HCT116 (cell line): Measurements from ENCODE around the gene HMGCL. TPM values are rescaled to one million over a fixed set of nuclear protein-coding genes. Genes with fewer than 3 reads are reported as not detected.

Source experiments
- ATAC-seq: fragments of 200-7000 bp; cut with Tn5 transposase; 2 replicates; pipeline ENCODE4 v1.9.1; 2020; ENCODE audit warnings: mild to moderate bottlenecking, moderate library complexity
- BruUV-seq: library from RNA; stranded (reverse); fragments of 400-500 nt; replicated peaks from 2 replicates; lab custom pipeline; 2021; lab: Mats Ljungman, UMichigan
- CTCF ChIA-PET: fragments of 300-600 bp; sonication (Branson Sonifier 250); formaldehyde crosslinking; loops from one replicate; lab custom pipeline; 2021; ENCODE audit warnings: antibody characterized with exemption; lab: Charles Lee
- POLR2A ChIA-PET: fragments of 300-600, 350-600 bp; sonication (Branson Sonifier 250); formaldehyde crosslinking; loops from one replicate; lab custom pipeline; 2021; ENCODE audit warnings: antibody characterized with exemption; lab: Charles Lee
- RAD21 ChIA-PET, 2 experiments: fragments of 300-600 bp; sonication (Branson Sonifier 250); formaldehyde crosslinking; loops; one replicate each; lab custom pipeline; 2023; ENCODE audit warnings: low total read pairs in 2 of 2; ENCODE audit not compliant: uncharacterized antibody in 2 of 2, unreplicated experiment in 2 of 2, low non-redundant PET in 1 of 2; lab: Charles Lee
- DNase-seq: peaks from one replicate; pipeline ENCODE4 v3.0.0-alpha.2; 2010; ENCODE audit warnings: low read depth, low spot score
- H2AFZ ChIP-seq: fragments of 200-600 bp; shearing (Covaris generic), sonication (generic); 2 replicates; pipeline ENCODE4 v1.6.1; 2017; ENCODE audit warnings: low read depth, mixed run types, mixed read lengths, antibody characterized with exemption, low read length; ENCODE audit not compliant: poor library complexity, severe bottlenecking
- H3K27ac ChIP-seq: 2 replicates; pipeline ENCODE4 v1.5.1; 2012; ENCODE audit warnings: low read depth, low read length
- H3K27me3 ChIP-seq: fragments of 200-600 bp; sonication (generic); 2 replicates; pipeline ENCODE4 v1.6.1; 2016; ENCODE audit warnings: mixed run types, low read length, mixed read lengths; ENCODE audit not compliant: insufficient read depth
- H3K36me3 ChIP-seq, 2 experiments: fragments of 200-500 bp in 1 of 2; fragments of 200-600 bp in 1 of 2; sonication (Bioruptor generic) in 1 of 2; sonication (generic) in 1 of 2; 2 replicates each; pipeline versions ENCODE4 v1.5.1 to v1.6.1; 2014 to 2016; ENCODE audit warnings: low read length in 2 of 2, inconsistent platforms in 1 of 2, mixed read lengths in 1 of 2, mixed run types in 1 of 2; ENCODE audit not compliant: insufficient read depth in 2 of 2, control insufficient read depth in 1 of 2
- H3K4me1 ChIP-seq, 2 experiments: fragments of 200-600 bp in 1 of 2; sonication (generic) in 1 of 2; 2 replicates each; pipeline versions ENCODE4 v1.5.1 to v1.6.1; 2012 to 2017; ENCODE audit warnings: low read length in 2 of 2, inconsistent platforms in 1 of 2, mild to moderate bottlenecking in 1 of 2, mixed read lengths in 1 of 2, mixed run types in 1 of 2, moderate library complexity in 1 of 2; ENCODE audit not compliant: insufficient read depth in 2 of 2, control insufficient read depth in 1 of 2
- H3K4me2 ChIP-seq: fragments of 200-600 bp; sonication (generic); 2 replicates; pipeline ENCODE4 v1.6.1; 2017; ENCODE audit warnings: mixed run types, low read length, mixed read lengths
- H3K4me3 ChIP-seq, 2 experiments: fragments of 200-600 bp in 1 of 2; sonication (generic) in 1 of 2; replicated peaks in 1 of 2; 2 replicates each; pipeline ENCODE4 v1.5.1; 2011 to 2016; ENCODE audit warnings: low read length in 2 of 2, control low read depth in 1 of 2, low read depth in 1 of 2, mild to moderate bottlenecking in 1 of 2, mixed read lengths in 1 of 2, mixed run types in 1 of 2
- H3K79me2 ChIP-seq: fragments of 200-600 bp; sonication (generic); 2 replicates; pipeline ENCODE4 v1.6.1; 2017; ENCODE audit warnings: mild to moderate bottlenecking, mixed run types, low read length, moderate library complexity, mixed read lengths; ENCODE audit not compliant: insufficient read depth
- H3K9ac ChIP-seq: fragments of 200-600 bp; sonication (generic); 2 replicates; pipeline ENCODE4 v1.6.1; 2016; ENCODE audit warnings: low read length, mixed read lengths
- H3K9me2 ChIP-seq: fragments of 200-600 bp; sonication (generic), shearing (Covaris generic); 2 replicates; pipeline ENCODE4 v1.6.1; 2017; ENCODE audit warnings: mixed run types, mild to moderate bottlenecking, moderate library complexity; ENCODE audit not compliant: insufficient read depth
- H3K9me3 ChIP-seq, 2 experiments: fragments of 200-500 bp in 1 of 2; fragments of 200-600 bp in 1 of 2; sonication (Bioruptor generic) in 1 of 2; sonication (generic) in 1 of 2; 2 replicates each; pipeline ENCODE4 v1.6.1; 2014 to 2017; ENCODE audit warnings: low read length in 2 of 2, mixed read lengths in 2 of 2, inconsistent platforms in 1 of 2, low read depth in 1 of 2, mild to moderate bottlenecking in 1 of 2, mixed run types in 1 of 2, moderate library complexity in 1 of 2; ENCODE audit not compliant: control insufficient read depth in 1 of 2, insufficient read depth in 1 of 2
- H4K20me1 ChIP-seq: fragments of 200-600 bp; sonication (generic), shearing (Covaris generic); 2 replicates; pipeline ENCODE4 v1.6.1; 2017; ENCODE audit warnings: mixed run types, mild to moderate bottlenecking, moderate library complexity; ENCODE audit not compliant: insufficient read depth
- CBX3 ChIP-seq: IDR thresholded peaks from 2 replicates; pipeline ENCODE4 v1.6.1; 2012; ENCODE audit warnings: low read depth
- CEBPB ChIP-seq: IDR thresholded peaks from 2 replicates; pipeline ENCODE4 v1.6.1; 2012; ENCODE audit warnings: low read depth
- EGR1 ChIP-seq: IDR thresholded peaks from 2 replicates; pipeline ENCODE4 v1.6.1; 2012; ENCODE audit warnings: low read depth
- ELF1 ChIP-seq: IDR thresholded peaks from 2 replicates; pipeline ENCODE4 v1.6.1; 2012; ENCODE audit warnings: low read depth, borderline replicate concordance
- EZH2 ChIP-seq: fragments of 200-600 bp; sonication (generic); IDR thresholded peaks from 2 replicates; pipeline ENCODE4 v1.6.1; 2017; ENCODE audit warnings: antibody characterized with exemption, mixed run types
- EZH2phosphoT487 ChIP-seq: fragments of 200-600 bp; IDR thresholded peaks from 2 replicates; pipeline ENCODE4 v1.6.1; 2018; ENCODE audit warnings: antibody characterized with exemption, borderline replicate concordance
- FOSL1 ChIP-seq: IDR thresholded peaks from 2 replicates; pipeline ENCODE4 v1.6.1; 2012; ENCODE audit warnings: low read depth
- JUND ChIP-seq: IDR thresholded peaks from 2 replicates; pipeline ENCODE4 v1.6.1; 2012
- POLR2A ChIP-seq: IDR thresholded peaks from 2 replicates; pipeline ENCODE4 v1.7.0; 2011; ENCODE audit warnings: borderline replicate concordance; ENCODE audit not compliant: insufficient read depth, insufficient read length; ENCODE audit errors: extremely low read depth
- POLR2AphosphoS5 ChIP-seq: IDR thresholded peaks from 2 replicates; pipeline ENCODE4 v1.6.1; 2011; ENCODE audit warnings: mild to moderate bottlenecking, low read depth, low read length, moderate library complexity
- RAD21 ChIP-seq: IDR thresholded peaks from 2 replicates; pipeline ENCODE4 v1.6.1; 2012; ENCODE audit warnings: low read depth, mild to moderate bottlenecking
- SIN3A ChIP-seq: IDR thresholded peaks from 2 replicates; pipeline ENCODE4 v1.6.1; 2012; ENCODE audit warnings: low read depth
- SP1 ChIP-seq: IDR thresholded peaks from 2 replicates; pipeline ENCODE4 v1.6.1; 2012; ENCODE audit warnings: low read depth
- TCF7L2 ChIP-seq: IDR thresholded peaks from 2 replicates; pipeline ENCODE4 v1.7.0; 2011; ENCODE audit warnings: borderline replicate concordance, inconsistent platforms; ENCODE audit not compliant: insufficient read depth, insufficient read length; ENCODE audit errors: extremely low read depth
- ZFX ChIP-seq: fragments of 450-650 bp; IDR thresholded peaks from 2 replicates; pipeline ENCODE4 v1.6.1; 2017
- ZNF274 ChIP-seq: fragments of 200-500 bp; sonication (Bioruptor generic); IDR thresholded peaks from 2 replicates; pipeline ENCODE4 v1.6.1; 2014; ENCODE audit warnings: mild to moderate bottlenecking, low read depth, low read length, inconsistent platforms
- intact Hi-C: fragments of 100-400 bp; cut with micrococcal nuclease; formaldehyde crosslinking; loops from 2 replicates; pipeline ENCODE4 v1.10.0; 2022
- total RNA-seq: library from RNA; stranded (reverse); gene quantifications from one replicate; pipeline ENCODE4 v1.2.1, GENCODE V29; 2021; ENCODE audit not compliant: unreplicated experiment
- TF ChIP-seq, protein P1 (sequence below): IDR thresholded peaks from 2 replicates; pipeline ENCODE4 v1.6.1; 2011; ENCODE audit warnings: mild to moderate bottlenecking, low read length, moderate library complexity; ENCODE audit not compliant: insufficient replicate concordance; ENCODE audit errors: extremely low read depth
- TF ChIP-seq, protein P2 (sequence below): IDR thresholded peaks from 2 replicates; pipeline ENCODE4 v1.6.1; 2012
- TF ChIP-seq, protein P3 (sequence below): IDR thresholded peaks from 2 replicates; pipeline ENCODE4 v1.6.1; 2012

The HMGCL gene
- total RNA-seq, 1 experiment from 2014 or later = 36.2 TPM

DNA sequence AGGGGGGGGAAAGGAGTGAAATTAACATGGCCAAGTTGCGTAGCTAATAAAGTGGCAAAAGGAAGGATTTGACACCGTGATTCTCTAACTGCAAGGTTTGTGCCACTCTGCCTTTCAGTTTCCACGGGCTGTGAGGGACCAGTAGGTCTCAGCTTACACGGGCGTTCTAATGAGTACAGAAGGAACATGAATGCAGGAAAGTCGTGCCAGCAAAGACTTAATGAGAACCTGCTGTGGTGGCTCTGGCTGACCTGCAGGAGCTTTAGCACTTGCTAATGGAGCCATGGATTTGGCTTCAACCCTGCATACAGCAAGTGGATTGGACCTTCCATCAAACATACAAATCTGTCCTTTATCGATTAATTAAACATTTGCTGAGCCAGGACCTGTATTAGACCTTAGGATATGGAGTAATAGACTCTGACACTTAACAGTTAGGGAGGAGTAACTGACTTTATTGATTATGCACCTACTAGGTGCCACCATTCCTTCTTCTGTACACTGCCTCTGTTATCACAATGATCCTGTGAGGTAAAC is 62.1 kb downstream of the HMGCL start:
- intact Hi-C loops = no loop called here
- ChIA-PET CTCF (interaction anchor here (1.5 kb wide), 1 partner anchor 9 kb away, joined by 3 read pairs; no protein-coding TSS in a partner anchor), POLR2A (no interaction called here), RAD21 (no interaction called here)
- Histone ChIP-seq H3K9ac (no peak overlapping the region), H3K9me3 (no peaks in the 10 kb centered on the region), H3K4me2 (no peak overlapping the region), H3K9me2 (no peaks in the 10 kb centered on the region), H2AFZ (no peak overlapping the region), H3K27ac (no peak overlapping the region), H4K20me1 (0 out of 2 replicates have a peak, but pooled peaks cover 5% of the 10 kb centered on the region), H3K4me1 (no peaks in the 10 kb centered on the region), H3K4me3 (no peak overlapping the region), H3K27me3 (no peaks in the 10 kb centered on the region), H3K79me2 (peaks cover 25% of the 10 kb centered on the region; the same call in 1 of the 2 replicates), H3K36me3 (peaks cover 42 to 54% of the 10 kb centered on the region in 2 experiments)
- TF ChIP-seq SP1 = no peak
- no peak for TF ChIP-seq EZH2phosphoT487
- no peak for TF ChIP-seq EGR1
- no peak for TF ChIP-seq CEBPB
- TF ChIP-seq TCF7L2 = no peak
- no peak for TF ChIP-seq FOSL1
- TF ChIP-seq ZNF274 = no peak
- TF ChIP-seq, protein P1, sequence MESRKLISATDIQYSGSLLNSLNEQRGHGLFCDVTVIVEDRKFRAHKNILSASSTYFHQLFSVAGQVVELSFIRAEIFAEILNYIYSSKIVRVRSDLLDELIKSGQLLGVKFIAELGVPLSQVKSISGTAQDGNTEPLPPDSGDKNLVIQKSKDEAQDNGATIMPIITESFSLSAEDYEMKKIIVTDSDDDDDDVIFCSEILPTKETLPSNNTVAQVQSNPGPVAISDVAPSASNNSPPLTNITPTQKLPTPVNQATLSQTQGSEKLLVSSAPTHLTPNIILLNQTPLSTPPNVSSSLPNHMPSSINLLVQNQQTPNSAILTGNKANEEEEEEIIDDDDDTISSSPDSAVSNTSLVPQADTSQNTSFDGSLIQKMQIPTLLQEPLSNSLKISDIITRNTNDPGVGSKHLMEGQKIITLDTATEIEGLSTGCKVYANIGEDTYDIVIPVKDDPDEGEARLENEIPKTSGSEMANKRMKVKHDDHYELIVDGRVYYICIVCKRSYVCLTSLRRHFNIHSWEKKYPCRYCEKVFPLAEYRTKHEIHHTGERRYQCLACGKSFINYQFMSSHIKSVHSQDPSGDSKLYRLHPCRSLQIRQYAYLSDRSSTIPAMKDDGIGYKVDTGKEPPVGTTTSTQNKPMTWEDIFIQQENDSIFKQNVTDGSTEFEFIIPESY = no peak
- TF ChIP-seq, protein P2, sequence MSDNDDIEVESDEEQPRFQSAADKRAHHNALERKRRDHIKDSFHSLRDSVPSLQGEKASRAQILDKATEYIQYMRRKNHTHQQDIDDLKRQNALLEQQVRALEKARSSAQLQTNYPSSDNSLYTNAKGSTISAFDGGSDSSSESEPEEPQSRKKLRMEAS = no peak
- no peak for TF ChIP-seq ZFX
- no peak for TF ChIP-seq EZH2
- TF ChIP-seq ELF1 = no peak
- TF ChIP-seq POLR2A = no peak
- TF ChIP-seq SIN3A = no peak
- no peak for TF ChIP-seq RAD21
- no peak for TF ChIP-seq POLR2AphosphoS5
- no peak for TF ChIP-seq JUND
- no peak for TF ChIP-seq CBX3
- TF ChIP-seq, protein P3, sequence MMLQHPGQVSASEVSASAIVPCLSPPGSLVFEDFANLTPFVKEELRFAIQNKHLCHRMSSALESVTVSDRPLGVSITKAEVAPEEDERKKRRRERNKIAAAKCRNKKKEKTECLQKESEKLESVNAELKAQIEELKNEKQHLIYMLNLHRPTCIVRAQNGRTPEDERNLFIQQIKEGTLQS = no peak
- BruUV-seq = no TSS peak
- no peak for ATAC-seq
- no peak for DNase-seq
